ENCODE results near the gene FUBP1.

The FUBP1 gene

DNA sequence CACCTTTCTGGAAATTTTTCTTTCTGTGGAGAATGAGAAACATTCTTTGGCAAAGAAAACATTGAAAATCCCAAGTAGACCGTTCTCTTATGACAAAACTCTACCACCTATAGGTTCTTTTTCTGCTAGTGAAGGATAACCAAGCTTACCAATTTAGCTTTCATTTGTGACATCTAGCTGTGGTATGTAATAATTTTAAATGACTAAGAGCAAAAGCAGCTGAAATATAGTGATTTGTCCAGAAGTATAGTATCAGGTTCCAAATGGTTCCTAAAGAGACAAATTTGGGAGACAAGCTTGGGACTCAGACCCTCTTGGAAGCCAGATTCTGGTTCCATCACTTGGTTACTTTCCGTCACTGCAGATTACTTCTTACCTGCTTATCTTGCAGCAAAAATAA is 24.4 kb downstream of the FUBP1 start:
- in situ Hi-C loops (cut with MboI; ENCODE audit: low sequenced_read_pairs, unreplicated experiment), result no loop called here
- no peak for DNase-seq (ENCODE audit: low spot score)

GRCh38 chr1:77953907-77954306 is 25.0 kb downstream of the FUBP1 start:
- in situ Hi-C loops (cut with MboI; ENCODE audit: low sequenced_read_pairs, unreplicated experiment), result no loop called here
- TF ChIP-seq, protein P1, sequence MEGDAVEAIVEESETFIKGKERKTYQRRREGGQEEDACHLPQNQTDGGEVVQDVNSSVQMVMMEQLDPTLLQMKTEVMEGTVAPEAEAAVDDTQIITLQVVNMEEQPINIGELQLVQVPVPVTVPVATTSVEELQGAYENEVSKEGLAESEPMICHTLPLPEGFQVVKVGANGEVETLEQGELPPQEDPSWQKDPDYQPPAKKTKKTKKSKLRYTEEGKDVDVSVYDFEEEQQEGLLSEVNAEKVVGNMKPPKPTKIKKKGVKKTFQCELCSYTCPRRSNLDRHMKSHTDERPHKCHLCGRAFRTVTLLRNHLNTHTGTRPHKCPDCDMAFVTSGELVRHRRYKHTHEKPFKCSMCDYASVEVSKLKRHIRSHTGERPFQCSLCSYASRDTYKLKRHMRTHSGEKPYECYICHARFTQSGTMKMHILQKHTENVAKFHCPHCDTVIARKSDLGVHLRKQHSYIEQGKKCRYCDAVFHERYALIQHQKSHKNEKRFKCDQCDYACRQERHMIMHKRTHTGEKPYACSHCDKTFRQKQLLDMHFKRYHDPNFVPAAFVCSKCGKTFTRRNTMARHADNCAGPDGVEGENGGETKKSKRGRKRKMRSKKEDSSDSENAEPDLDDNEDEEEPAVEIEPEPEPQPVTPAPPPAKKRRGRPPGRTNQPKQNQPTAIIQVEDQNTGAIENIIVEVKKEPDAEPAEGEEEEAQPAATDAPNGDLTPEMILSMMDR (IDR thresholded peaks at IDR 0.05; ENCODE audit: borderline replicate concordance, control extremely low read depth, extremely low read depth, insufficient read depth, missing control alignments), result no peak
- DNase-seq (ENCODE audit: low spot score), result no peak

More for the DNA sequence above, 24.4 kb downstream of the FUBP1 start:
- TF ChIP-seq, protein P1 (IDR thresholded peaks at IDR 0.05; ENCODE audit: borderline replicate concordance, control extremely low read depth, extremely low read depth, insufficient read depth, missing control alignments), result no peak

DNA sequence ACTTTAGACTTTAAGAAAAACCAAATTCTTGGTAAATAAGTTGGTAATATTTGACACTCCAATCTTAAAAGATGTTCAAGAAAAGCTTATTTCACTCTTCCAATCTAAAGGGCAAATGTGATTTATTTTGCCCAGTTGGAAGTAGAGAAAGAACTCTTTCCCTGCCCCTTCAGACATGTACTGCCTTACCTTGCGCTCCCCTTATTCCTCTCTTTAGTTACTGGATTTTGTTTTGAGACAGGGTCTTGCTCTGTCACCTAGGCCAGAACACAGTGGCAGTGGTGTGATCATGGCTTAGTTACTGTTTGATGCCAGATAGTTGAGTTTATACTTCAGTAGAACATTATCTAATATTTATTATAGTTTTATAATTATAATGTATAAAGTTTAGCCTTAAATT is 27.5 kb downstream of the FUBP1 start:
- DNase-seq (ENCODE audit: low spot score), result no peak
- TF ChIP-seq, protein P1 (IDR thresholded peaks at IDR 0.05; ENCODE audit: borderline replicate concordance, control extremely low read depth, extremely low read depth, insufficient read depth, missing control alignments), result no peak
- in situ Hi-C loops (cut with MboI; ENCODE audit: low sequenced_read_pairs, unreplicated experiment), result no loop called here

- no peak for DNase-seq (ENCODE audit: low spot score)
- TF ChIP-seq, protein P1 (IDR thresholded peaks at IDR 0.05; ENCODE audit: borderline replicate concordance, control extremely low read depth, extremely low read depth, insufficient read depth, missing control alignments), result no peak
- in situ Hi-C loops (cut with MboI; ENCODE audit: low sequenced_read_pairs, unreplicated experiment), result no loop called here
Observed at GRCh38 chr1:77950873-77951272, 28.0 kb downstream of the FUBP1 start.

DNA sequence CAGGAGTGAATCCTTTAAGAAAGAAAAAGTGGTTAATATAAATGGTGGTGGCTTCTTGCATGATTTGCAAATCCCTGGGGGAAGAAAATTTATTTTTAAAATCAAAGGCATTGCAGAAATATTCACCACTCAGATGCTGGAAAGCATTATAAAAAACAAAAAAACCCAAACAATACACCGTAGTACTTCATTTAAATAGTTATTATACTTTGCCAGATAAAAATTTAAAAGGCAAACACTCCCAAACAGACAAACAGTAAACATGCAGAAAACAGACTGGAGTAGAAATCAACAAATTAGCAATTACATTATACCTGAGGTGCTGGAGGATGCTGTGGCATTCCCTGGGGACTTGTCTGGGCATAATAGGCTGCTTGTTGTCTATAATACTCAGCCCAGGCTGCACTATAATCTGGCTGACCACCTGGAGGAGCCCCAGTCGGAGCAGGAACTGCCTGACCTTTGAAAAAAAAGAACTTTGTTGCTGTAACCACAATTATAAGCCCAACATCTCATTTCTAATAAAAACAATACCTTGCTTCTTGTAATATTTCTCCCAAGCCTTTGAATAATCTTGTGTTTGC is 29.9 kb downstream of the FUBP1 start:
- TF ChIP-seq, protein P1 (IDR thresholded peaks at IDR 0.05; ENCODE audit: borderline replicate concordance, control extremely low read depth, extremely low read depth, insufficient read depth, missing control alignments), result peak; percentile 6
- in situ Hi-C loops (cut with MboI; ENCODE audit: low sequenced_read_pairs, unreplicated experiment), result no loop called here
- DNase-seq (ENCODE audit: low spot score), result no peak

GRCh38 chr1:77945345-77945744 is 33.5 kb downstream of the FUBP1 start:
- TF ChIP-seq, protein P1 (IDR thresholded peaks at IDR 0.05; ENCODE audit: borderline replicate concordance, control extremely low read depth, extremely low read depth, insufficient read depth, missing control alignments), result no peak
- in situ Hi-C loops (cut with MboI; ENCODE audit: low sequenced_read_pairs, unreplicated experiment), result no loop called here
- DNase-seq (ENCODE audit: low spot score), result no peak
